Measurements from ENCODE around the gene KIF26A. TPM values are rescaled to one million over a fixed set of nuclear protein-coding genes. Genes with fewer than 3 reads are reported as not detected.
A peak's percentile ranks its signal among the peaks of the same experiment; 100 is the strongest.

The KIF26A gene
- total and polyA plus RNA-seq, 8 donors = 3.6 to 13.2 (median 7.1) TPM

- ATAC-seq (peak; percentile 18 to 74 (median 60)), FAIRE-seq (no peak), DNase-seq (peak in 3 of 6 donors; percentile 34 to 45 (median 41))
- no peak for TF ChIP-seq CTCF (IDR thresholded peaks at IDR 0.05)
- Histone ChIP-seq H3K4me1 (no peaks in the 10 kb centered on the region), H3K9me3 (no peaks in the 10 kb centered on the region), H3K36me3 (no peaks in the 10 kb centered on the region), H3K27me3 (no peaks in the 10 kb centered on the region), H3K4me3 (no peak overlapping the region), H3K27ac (no peak overlapping the region)
- intact Hi-C loops (cut with DNase I) = no loop called here
- 47 to 49% methylated on average over 23 of the region's 23 CpGs for WGBS, 2 donors
Observed at GRCh38 chr14:104229534-104230055, 91.2 kb downstream of the KIF26A start.

- Histone ChIP-seq H3K27me3 (no peaks in the 10 kb centered on the region), H3K27ac (no peak overlapping the region), H3K9me3 (no peaks in the 10 kb centered on the region), H3K36me3 (no peaks in the 10 kb centered on the region), H3K4me3 (no peak overlapping the region), H3K4me1 (no peaks in the 10 kb centered on the region)
- 60 to 75% methylated on average over 19 of the region's 19 CpGs for WGBS, 2 donors
- ATAC-seq (no peak), DNase-seq (peak in 2 of 6 donors; percentile 29 to 30), FAIRE-seq (no peak)
- intact Hi-C loops (cut with DNase I) = no loop called here
- no peak for TF ChIP-seq CTCF (IDR thresholded peaks at IDR 0.05)
Observed at GRCh38 chr14:104230119-104230815, 91.9 kb downstream of the KIF26A start.

Small RNAs within 50 kb of the gene (microRNA-seq; reads per million reads assigned to microRNA genes)
- 0 reads per million in 2 donors for gene MIR203A
- 0 reads per million in 2 donors for gene MIR203B

Other genes with a start within 250 kb of the KIF26A start
- 1 to 10 TPM in 4 of 6 donors, under 1 TPM in 2; 0.67 to 5.6 (median 1.6) TPM for gene TDRD9, start 210.1 kb upstream of the KIF26A start, total RNA-seq
- gene TDRD9, start 210.1 kb upstream of the KIF26A start, polyA plus RNA-seq = 10 to 100 TPM in 1 of 2 donors, 1 to 10 TPM in 1; 2.9 to 28.6 TPM
- not detected for gene RD3L, start 196.1 kb upstream of the KIF26A start, total RNA-seq
- gene RD3L, start 196.1 kb upstream of the KIF26A start, polyA plus RNA-seq = not detected
- under 1 TPM in 4 of 6 donors, not detected in 2; 0.16 to 0.52 (median 0.19) TPM for gene ASPG, start 52.9 kb upstream of the KIF26A start, total RNA-seq
- under 1 TPM; 0.27 to 0.68 TPM for gene ASPG, start 52.9 kb upstream of the KIF26A start, polyA plus RNA-seq